ENCODE data around the gene ERG. TPM values are rescaled to one million over a fixed set of nuclear protein-coding genes. Genes with fewer than 3 reads are reported as not detected.

The ERG gene, protein sequence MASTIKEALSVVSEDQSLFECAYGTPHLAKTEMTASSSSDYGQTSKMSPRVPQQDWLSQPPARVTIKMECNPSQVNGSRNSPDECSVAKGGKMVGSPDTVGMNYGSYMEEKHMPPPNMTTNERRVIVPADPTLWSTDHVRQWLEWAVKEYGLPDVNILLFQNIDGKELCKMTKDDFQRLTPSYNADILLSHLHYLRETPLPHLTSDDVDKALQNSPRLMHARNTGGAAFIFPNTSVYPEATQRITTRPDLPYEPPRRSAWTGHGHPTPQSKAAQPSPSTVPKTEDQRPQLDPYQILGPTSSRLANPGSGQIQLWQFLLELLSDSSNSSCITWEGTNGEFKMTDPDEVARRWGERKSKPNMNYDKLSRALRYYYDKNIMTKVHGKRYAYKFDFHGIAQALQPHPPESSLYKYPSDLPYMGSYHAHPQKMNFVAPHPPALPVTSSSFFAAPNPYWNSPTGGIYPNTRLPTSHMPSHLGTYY
- total RNA-seq (2014; rRNA removed; shearing (Covaris generic)) (not detected in 2 replicates), total RNA-seq (2022) (not detected in 2 replicates), Bru-seq, nascent RNA (not detected), BruChase-seq, experiment 1, labeled RNA remaining after a 6-hour chase (not detected), BruChase-seq, experiment 2, labeled RNA remaining after a 2-hour chase (not detected)
- long read RNA-seq = 0 reads

GRCh38 chr21:38498057-38498833 is at the start of gene ERG:
Gene ERG (minus strand): TSS chr21:38498477. CDS start chr21:38498380, 97 bp downstream.
- Histone ChIP-seq H3K36me3 (ENCODE audit: insufficient read depth, low read length) (no peaks in the 10 kb centered on the region), H3K9me2 (ENCODE audit: insufficient read depth, low read length) (no peaks in the 10 kb centered on the region), H3K4me1 (ENCODE audit: insufficient read depth, low read length, poor library complexity, severe bottlenecking) (no peaks in the 10 kb centered on the region), H3K9me3 (ENCODE audit: low read length) (no peaks in the 10 kb centered on the region), H4K20me1 (ENCODE audit: insufficient read depth, low read length) (no peaks in the 10 kb centered on the region), H2AFZ (ENCODE audit: low read length) (no peak within 1 kb of the TSS), H3K4me2 (ENCODE audit: low read length) (no peak within 1 kb of the TSS), H3K4me3 (ENCODE audit: low read depth, low read length, poor library complexity, severe bottlenecking) (no peak within 1 kb of the TSS), H3K27ac (ENCODE audit: low read depth, low read length, poor library complexity, severe bottlenecking) (no peak within 1 kb of the TSS), H3K79me2 (ENCODE audit: insufficient read depth, low read depth, low read length) (no peaks in the 10 kb centered on the region)
- ChIA-PET CTCF (ENCODE audit: unreplicated experiment) (no interaction called here), POLR2A (no interaction called here)
- no peak for DNase-seq (ENCODE audit: low spot score)
- intact Hi-C loops (cut with micrococcal nuclease; ENCODE audit: unreplicated experiment) = no loop called here
- BruUV-seq (replicated peaks) = no TSS peak
- TF ChIP-seq CTCF (conservative IDR thresholded peaks at IDR 0.05; ENCODE audit: low read length) = no peak
- TF ChIP-seq EZH2phosphoT487 (IDR thresholded peaks at IDR 0.05; ENCODE audit: borderline replicate concordance, low read depth, low read length) = no peak

DNA sequence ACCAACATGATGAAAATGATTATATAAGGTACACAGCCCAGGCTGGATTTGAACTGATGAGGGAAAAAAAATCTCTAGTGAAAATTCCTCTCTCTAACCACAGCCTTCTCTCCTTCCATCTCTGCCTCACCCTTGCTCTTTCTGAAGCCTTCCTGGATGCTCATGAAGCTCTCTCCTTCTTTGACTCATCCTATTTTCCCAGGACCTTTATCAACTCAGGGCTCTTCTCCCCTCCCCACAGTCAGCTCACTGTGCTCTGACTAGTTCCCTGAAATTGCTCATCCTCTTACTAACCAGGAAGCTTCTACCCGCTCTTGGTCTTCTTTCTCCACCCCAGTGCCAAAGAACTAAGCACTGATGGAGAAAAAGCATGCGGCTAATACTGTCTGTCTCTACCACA is 46.4 kb upstream of the ERG start:
- BruUV-seq (replicated peaks) = no TSS peak
- ChIA-PET POLR2A (no interaction called here), CTCF (ENCODE audit: unreplicated experiment) (no interaction called here)
- H4K20me1 ChIP-seq (ENCODE audit: insufficient read depth, low read length) = no peaks in the 10 kb centered on the region
- no peak overlapping the region for H3K4me3 ChIP-seq (ENCODE audit: low read depth, low read length, poor library complexity, severe bottlenecking)
- TF ChIP-seq EZH2phosphoT487 (IDR thresholded peaks at IDR 0.05; ENCODE audit: borderline replicate concordance, low read depth, low read length) = no peak
- no peak for TF ChIP-seq CTCF (conservative IDR thresholded peaks at IDR 0.05; ENCODE audit: low read length)
- no peak for DNase-seq (ENCODE audit: low spot score)
- H3K9me3 ChIP-seq (ENCODE audit: low read length) = no peaks in the 10 kb centered on the region
- no peaks in the 10 kb centered on the region for H3K9me2 ChIP-seq (ENCODE audit: insufficient read depth, low read length)
- H3K36me3 ChIP-seq (ENCODE audit: insufficient read depth, low read length) = no peaks in the 10 kb centered on the region
- no peaks in the 10 kb centered on the region for H3K4me1 ChIP-seq (ENCODE audit: insufficient read depth, low read length, poor library complexity, severe bottlenecking)
- H3K27ac ChIP-seq (ENCODE audit: low read depth, low read length, poor library complexity, severe bottlenecking) = no peak overlapping the region
- intact Hi-C loops (cut with micrococcal nuclease; ENCODE audit: unreplicated experiment) = no loop called here
- H3K79me2 ChIP-seq (ENCODE audit: insufficient read depth, low read depth, low read length) = no peaks in the 10 kb centered on the region
- H2AFZ ChIP-seq (ENCODE audit: low read length) = no peak overlapping the region
- no peak overlapping the region for H3K4me2 ChIP-seq (ENCODE audit: low read length)

All from OCI-LY7 (cell line).